K562 (cell line): Measurements from ENCODE around the gene IFFO2. TPM values are rescaled to one million over a fixed set of nuclear protein-coding genes. Genes with fewer than 3 reads are reported as not detected.

Experiments used
- ATAC-seq: fragments of 200-7000 bp; cut with Tn5 transposase; 3 replicates; pipeline ENCODE4 v1.9.1; 2020; ENCODE audit warnings: moderate library complexity
- BruUV-seq: library from RNA; stranded (reverse); fragments of 400-500 nt; replicated peaks from 2 replicates; lab custom pipeline; 2021; lab: Mats Ljungman, UMichigan
- CTCF ChIA-PET: fragments of 300-600 bp; formaldehyde crosslinking; extraction: SDS; loops from one replicate; lab custom pipeline; 2021; ENCODE audit warnings: low intra/inter-chr PET ratio; lab: Yijun Ruan, JAX
- POLR2A ChIA-PET: fragments of 300-600, 350-650 bp; sonication (Branson Sonifier 250); formaldehyde crosslinking; extraction: SDS; loops from one replicate; lab custom pipeline; 2021; ENCODE audit warnings: antibody characterized with exemption, inconsistent platforms; lab: Yijun Ruan, JAX
- DNase-seq, 4 experiments: peaks; one replicate each; pipeline versions ENCODE4 v3.0.0 to v3.0.0-alpha.2; 2011 to 2018; ENCODE audit warnings: low spot score in 3 of 4, mixed read lengths in 3 of 4; ENCODE audit errors: extremely low read depth in 1 of 4
- FAIRE-seq: peaks from 2 replicates; lab custom pipeline; 2011; peaks lifted over from hg19 to GRCh38; lab: Jason Lieb, UNC
- H2AFZ ChIP-seq: 2 replicates; pipeline ENCODE4 v1.6.0; 2011; ENCODE audit warnings: low read depth, low read length, control low read depth, inconsistent platforms
- H3K27ac ChIP-seq: fragments of 200-600 bp; 3 replicates; pipeline ENCODE4 v1.8.0; 2011; ENCODE audit warnings: low read depth, mild to moderate bottlenecking, control low read depth, inconsistent platforms, low read length, moderate library complexity, mixed read lengths; ENCODE audit errors: extremely low read depth
- H3K27me3 ChIP-seq, 2 experiments: fragments of 300-600 bp in 1 of 2; 2 replicates in 1 of 2; 3 replicates in 1 of 2; pipeline versions ENCODE4 v1.6.0 to v1.8.0; 2011; ENCODE audit warnings: inconsistent platforms in 2 of 2, low read length in 2 of 2, mild to moderate bottlenecking in 1 of 2, mixed read lengths in 1 of 2, moderate library complexity in 1 of 2; ENCODE audit not compliant: control insufficient read depth in 2 of 2, insufficient read depth in 2 of 2
- H3K36me3 ChIP-seq: fragments of 300-600 bp; 3 replicates; pipeline ENCODE4 v1.8.0; 2011; ENCODE audit warnings: mild to moderate bottlenecking, low read length, inconsistent platforms; ENCODE audit not compliant: control insufficient read depth, insufficient read depth
- H3K4me1 ChIP-seq, 2 experiments: fragments of 200-600 bp in 1 of 2; replicated peaks in 1 of 2; 2 replicates in 1 of 2; 3 replicates in 1 of 2; pipeline versions ENCODE4 v1.5.1 to v1.8.0; 2011; ENCODE audit warnings: inconsistent platforms in 2 of 2, low read length in 2 of 2, mild to moderate bottlenecking in 1 of 2, mixed read lengths in 1 of 2, moderate library complexity in 1 of 2; ENCODE audit not compliant: control insufficient read depth in 2 of 2, insufficient read depth in 2 of 2
- H3K4me2 ChIP-seq: 2 replicates; pipeline ENCODE4 v1.6.1; 2011; ENCODE audit warnings: low read length, control low read depth, inconsistent platforms, mixed read lengths; ENCODE audit not compliant: insufficient read depth
- H3K4me3 ChIP-seq: fragments of 200-600 bp; sonication (generic), shearing (Covaris generic); 2 replicates; pipeline ENCODE4 v1.5.1; 2016; ENCODE audit warnings: control low read depth, inconsistent platforms
- H3K79me2 ChIP-seq: fragments of 200-600 bp; 3 replicates; pipeline ENCODE4 v1.8.0; 2011; ENCODE audit warnings: low read length, inconsistent platforms; ENCODE audit not compliant: control insufficient read depth, insufficient read depth
- H3K9ac ChIP-seq, 2 experiments: 2 replicates each; pipeline versions ENCODE4 v1.6.0 to v1.6.1; 2011; ENCODE audit warnings: low read depth in 2 of 2, low read length in 2 of 2, control low read depth in 1 of 2, inconsistent platforms in 1 of 2, mild to moderate bottlenecking in 1 of 2, mixed read lengths in 1 of 2; ENCODE audit not compliant: insufficient read depth in 1 of 2
- H3K9me1 ChIP-seq: one replicate; pipeline ENCODE4 v1.6.0; 2011; ENCODE audit warnings: inconsistent platforms, mild to moderate bottlenecking, low read length, moderate library complexity; ENCODE audit not compliant: control insufficient read depth, insufficient read depth
- H3K9me3 ChIP-seq: replicated peaks from 2 replicates; pipeline ENCODE4 v1.5.1; 2011; ENCODE audit warnings: low read depth, low read length, inconsistent platforms; ENCODE audit not compliant: control insufficient read depth, insufficient read depth
- H4K20me1 ChIP-seq: replicated peaks from 2 replicates; pipeline ENCODE4 v1.6.1; 2011; ENCODE audit warnings: low read length, inconsistent platforms, mixed read lengths; ENCODE audit not compliant: control insufficient read depth, insufficient read depth
- ESRRB ChIP-seq: fragments of 250-450 bp; sonication (Bioruptor Pico); IDR thresholded peaks from 2 replicates; pipeline ENCODE4 v1.5.0; 2020; ENCODE audit warnings: mild to moderate bottlenecking, moderate library complexity, borderline replicate concordance
- FOSL1 ChIP-seq: fragments of 200-800 bp; sonication (Bioruptor generic); conservative IDR thresholded peaks from 2 replicates; pipeline ENCODE4 v1.6.1; 2016; ENCODE audit warnings: missing genetic modification characterization, missing compliant biosample characterization
- HDAC1 ChIP-seq, 2 experiments: fragments of 450-650 bp; IDR thresholded peaks; 2 replicates each; pipeline ENCODE4 v1.6.1; 2016 to 2017; ENCODE audit warnings: inconsistent platforms in 1 of 2, mild to moderate bottlenecking in 1 of 2, moderate library complexity in 1 of 2
- HDAC3 ChIP-seq: fragments of 450-650 bp; IDR thresholded peaks from 2 replicates; pipeline ENCODE4 v1.6.1; 2018; ENCODE audit warnings: borderline replicate concordance, mild to moderate bottlenecking, moderate library complexity; ENCODE audit not compliant: partially characterized antibody
- PTTG1 ChIP-seq: fragments of 450-650 bp; IDR thresholded peaks from 2 replicates; pipeline ENCODE4 v1.6.1; 2016; ENCODE audit warnings: low read depth, mild to moderate bottlenecking, missing genetic modification characterization, missing compliant biosample characterization
- ZBTB7A ChIP-seq: IDR thresholded peaks from 2 replicates; pipeline ENCODE4 v1.6.1; 2011; ENCODE audit warnings: low read depth, mild to moderate bottlenecking, low read length, moderate library complexity, borderline replicate concordance; ENCODE audit not compliant: control insufficient read depth
- ZNF23 ChIP-seq: fragments of 250-450 bp; sonication (Bioruptor Pico); IDR thresholded peaks from 2 replicates; pipeline ENCODE4 v1.4.0; 2020; ENCODE audit warnings: mild to moderate bottlenecking
- WGBS: fragments of 100-300 bp; shearing (Covaris generic); methylation state at CpG from one replicate; pipeline ENCODE4 v1.1.6; 2016; ENCODE audit warnings: low coverage, mixed read lengths; ENCODE audit not compliant: insufficient coverage; ENCODE audit errors: missing lambda C conversion rate; 5-methylcytosine and 5-hydroxymethylcytosine counted together
- in situ Hi-C: fragments of 300-500 bp; cut with MboI; formaldehyde crosslinking; loops from 4 replicates; pipeline ENCODE4 v1.15.0; 2018; ENCODE audit warnings: inconsistent platforms, mixed read lengths
- intact Hi-C: fragments of 100-400 bp; cut with micrococcal nuclease; formaldehyde crosslinking; loops from 2 replicates; pipeline ENCODE4 v1.14.2; 2022
- polyA plus RNA-seq, 8 experiments: library from polyadenylated mRNA; depleted of rRNA in 4 of 8; stranded (reverse) in 5 of 8; unstranded in 3 of 8; fragments of >200 nt; fragmentation: Nextera tagmentation in 2 of 8; fragmentation: Illumina TruSeq in 1 of 8; extraction: Ambion mirVana in 2 of 8; extraction: Trizol in 1 of 8; gene quantifications; 2 replicates each; pipeline versions ENCODE4 v1.2.1 to v1.2.3, GENCODE V29; 2011 to 2014; ENCODE audit warnings: inconsistent platforms in 1 of 8, missing spikeins in 1 of 8
- total RNA-seq, 7 experiments: library from RNA; depleted of rRNA in 6 of 7; stranded (reverse); fragments of >200 nt in 6 of 7; fragmentation: Illumina TruSeq in 2 of 7; extraction: Trizol in 2 of 7; gene quantifications; 2 replicates each; pipeline versions ENCODE4 v1.2.1 to v1.2.3, GENCODE V29; 2011 to 2021; ENCODE audit warnings: low replicate concordance in 1 of 7
- TF ChIP-seq, protein P1 (sequence below): fragments of 450-650 bp; IDR thresholded peaks from 2 replicates; pipeline ENCODE4 v1.6.1; 2014; ENCODE audit warnings: low read depth, mild to moderate bottlenecking, moderate library complexity, borderline replicate concordance

IFFO2 gene
- total and polyA plus RNA-seq, 9 of the 15 experiments (the other 6 are each of a cell fraction or from before 2014, with no cell fraction given), result 0.15 to 1.0 (median 0.44) TPM; not detected in 2

DNA sequence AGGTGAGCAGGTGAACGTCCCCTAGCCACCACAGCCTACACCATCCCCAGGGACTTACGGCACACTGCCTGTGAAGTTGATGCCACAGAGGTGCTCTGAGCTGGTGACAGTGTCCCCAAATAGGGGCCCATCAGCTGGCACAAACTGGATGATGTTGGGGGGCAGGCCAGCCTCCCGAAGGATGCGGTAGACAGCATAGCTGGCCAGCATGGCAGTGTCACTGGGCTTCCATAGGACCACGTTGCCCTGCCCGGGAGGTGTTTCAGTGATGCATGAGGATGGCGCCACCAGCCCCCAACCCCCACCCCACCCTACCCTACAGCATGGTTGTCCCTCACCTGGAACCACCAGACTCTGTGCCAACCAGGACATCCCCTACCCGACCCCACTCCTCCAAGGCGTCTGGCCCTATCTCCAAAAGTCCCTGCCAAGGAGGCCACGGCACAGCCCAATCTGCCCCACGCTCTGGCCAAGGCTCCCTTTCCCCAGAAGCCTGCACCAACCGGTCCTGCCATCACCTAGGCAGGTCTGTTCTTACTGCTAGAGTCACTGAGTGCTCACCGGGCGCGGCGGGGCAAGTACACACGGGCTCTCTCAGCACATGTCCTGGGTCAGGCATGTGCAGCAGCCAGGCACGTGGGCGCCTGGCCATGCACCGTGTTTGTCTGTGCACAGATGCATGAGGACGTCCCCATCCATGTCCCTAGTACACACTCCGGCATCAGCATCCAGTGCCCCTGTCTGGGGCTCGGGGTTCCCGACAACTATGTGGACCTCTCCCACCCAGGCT, 74.6 kb downstream of the IFFO2 start:
- H3K36me3 ChIP-seq, result peaks cover 12% of the 10 kb centered on the region; the same call in 1 of the 3 replicates
- H3K27ac ChIP-seq, result no peak overlapping the region
- TF ChIP-seq HDAC3, result no peak
- no peak for TF ChIP-seq ZNF23
- TF ChIP-seq, protein P1, sequence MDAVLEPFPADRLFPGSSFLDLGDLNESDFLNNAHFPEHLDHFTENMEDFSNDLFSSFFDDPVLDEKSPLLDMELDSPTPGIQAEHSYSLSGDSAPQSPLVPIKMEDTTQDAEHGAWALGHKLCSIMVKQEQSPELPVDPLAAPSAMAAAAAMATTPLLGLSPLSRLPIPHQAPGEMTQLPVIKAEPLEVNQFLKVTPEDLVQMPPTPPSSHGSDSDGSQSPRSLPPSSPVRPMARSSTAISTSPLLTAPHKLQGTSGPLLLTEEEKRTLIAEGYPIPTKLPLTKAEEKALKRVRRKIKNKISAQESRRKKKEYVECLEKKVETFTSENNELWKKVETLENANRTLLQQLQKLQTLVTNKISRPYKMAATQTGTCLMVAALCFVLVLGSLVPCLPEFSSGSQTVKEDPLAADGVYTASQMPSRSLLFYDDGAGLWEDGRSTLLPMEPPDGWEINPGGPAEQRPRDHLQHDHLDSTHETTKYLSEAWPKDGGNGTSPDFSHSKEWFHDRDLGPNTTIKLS, result no peak
- no peak for TF ChIP-seq ESRRB
- TF ChIP-seq ZBTB7A, result no peak
- TF ChIP-seq PTTG1, result no peak
- no peak for TF ChIP-seq HDAC1 (IDR thresholded peaks at IDR 0.05)
- no peak for TF ChIP-seq FOSL1 (tag)
- no TSS peak for BruUV-seq
- no peak for ATAC-seq
- 80% methylated on average over 22 of the region's 24 CpGs for WGBS
- ChIA-PET POLR2A (interaction anchor here (0.6 to 0.9 kb wide), 3 partner anchors 9 to 173 kb away, joined by 3 to 4 read pairs (median 3); no protein-coding TSS in a partner anchor), CTCF (interaction anchor here (7.0 kb wide), 1 partner anchor 30 kb away, joined by 108 read pairs; no protein-coding TSS in a partner anchor)
- no peak overlapping the region for H3K4me2 ChIP-seq
- intact Hi-C loops, result no loop called here
- no peaks in the 10 kb centered on the region for H3K9me3 ChIP-seq
- no peak overlapping the region for H2AFZ ChIP-seq
- no peaks in the 10 kb centered on the region for H3K79me2 ChIP-seq
- no peak for FAIRE-seq
- no peak for DNase-seq
- in situ Hi-C loops, result loop anchor here (10.0 kb wide), 2 partner anchors 363 to 773 kb away; no protein-coding TSS in a partner anchor
- no peaks in the 10 kb centered on the region for H3K9me1 ChIP-seq
- peaks cover 0 to 15% of the 10 kb centered on the region in 2 experiments; a peak in 1 of 5 replicates for H3K4me1 ChIP-seq
- no peak overlapping the region for H3K4me3 ChIP-seq
- H4K20me1 ChIP-seq, result peaks cover 3% of the 10 kb centered on the region; the same call in 1 of the 2 replicates
- H3K27me3 ChIP-seq, result no peaks in the 10 kb centered on the region
- H3K9ac ChIP-seq, result peak overlapping the region in 1 of 2 experiments; percentile 40; a peak in 1 of 4 replicates
